GM18526 (cell line): ENCODE measurements around the gene NIN.

Source experiments
- POLR2A ChIP-seq: IDR thresholded peaks from 3 replicates; pipeline ENCODE4 v1.6.1; 2011; ENCODE audit not compliant: insufficient read length; ENCODE audit errors: extremely low read depth

NIN gene

GRCh38 chr14:50676814-50677516 lies 154.0 kb downstream of the NIN start:
- TF ChIP-seq POLR2A: no peak

GRCh38 chr14:50675597-50675996 lies 155.4 kb downstream of the NIN start:
- no peak for TF ChIP-seq POLR2A

- no peak for TF ChIP-seq POLR2A
Measured at GRCh38 chr14:50670866-50671256, 160.1 kb downstream of the NIN start.

- TF ChIP-seq POLR2A: no peak
Measured at GRCh38 chr14:50670196-50670865, 160.6 kb downstream of the NIN start.
